Fibroblast of lung (primary cell): Measurements from ENCODE around the gene GGCT. TPM values are rescaled to one million over a fixed set of nuclear protein-coding genes. Genes with fewer than 3 reads are reported as not detected.
A peak's percentile ranks its signal among the peaks of the same experiment; 100 is the strongest.

Experiments
- DNase-seq, 2 donors: peaks; one replicate each; pipeline versions ENCODE4 v3.0.0 to v3.0.0-alpha.2; 2010; ENCODE audit warnings: low read depth in 2 of 2
- H2AFZ ChIP-seq: 2 replicates; pipeline ENCODE4 v1.5.1; 2012; ENCODE audit warnings: low read length, control low read depth, inconsistent platforms
- H3K27ac ChIP-seq: 2 replicates; pipeline ENCODE4 v1.5.1; 2011; ENCODE audit warnings: low read length, control low read depth; ENCODE audit not compliant: insufficient read depth
- H3K27me3 ChIP-seq: 2 replicates; pipeline ENCODE4 v1.5.1; 2011; ENCODE audit warnings: mild to moderate bottlenecking, low read length; ENCODE audit not compliant: control insufficient read depth, insufficient read depth
- H3K36me3 ChIP-seq: 2 replicates; pipeline ENCODE4 v1.5.1; 2011; ENCODE audit warnings: low read length; ENCODE audit not compliant: control insufficient read depth, insufficient read depth
- H3K4me1 ChIP-seq: 2 replicates; pipeline ENCODE4 v1.5.1; 2011; ENCODE audit warnings: low read length; ENCODE audit not compliant: control insufficient read depth, insufficient read depth; ENCODE audit errors: extremely low read depth
- H3K4me2 ChIP-seq: 2 replicates; pipeline ENCODE4 v1.5.1; 2011; ENCODE audit warnings: low read length, control low read depth; ENCODE audit not compliant: insufficient read depth; ENCODE audit errors: extremely low read depth
- H3K4me3 ChIP-seq, 4 experiments: fragments of 200-600 bp in 1 of 4; sonication (generic) in 1 of 4; replicated peaks in 1 of 4; 2 replicates each; pipeline ENCODE4 v1.5.1; 2011 to 2016; ENCODE audit warnings: low read length in 4 of 4, low read depth in 3 of 4, mild to moderate bottlenecking in 3 of 4, control low read depth in 2 of 4, inconsistent platforms in 1 of 4, mixed read lengths in 1 of 4; ENCODE audit not compliant: insufficient read depth in 1 of 4; ENCODE audit errors: control extremely low read depth in 1 of 4
- H3K79me2 ChIP-seq: 2 replicates; pipeline ENCODE4 v1.5.1; 2012; ENCODE audit warnings: mild to moderate bottlenecking, low read length, inconsistent platforms; ENCODE audit not compliant: control insufficient read depth, insufficient read depth
- H3K9ac ChIP-seq: 2 replicates; pipeline ENCODE4 v1.5.1; 2011; ENCODE audit warnings: mild to moderate bottlenecking, low read length, control low read depth; ENCODE audit not compliant: insufficient read depth
- H3K9me3 ChIP-seq: 2 replicates; pipeline ENCODE4 v1.5.1; 2012; ENCODE audit warnings: low read depth, low read length; ENCODE audit not compliant: control insufficient read depth, insufficient read depth
- H4K20me1 ChIP-seq: 2 replicates; pipeline ENCODE4 v1.5.1; 2011; ENCODE audit warnings: low read length; ENCODE audit not compliant: control insufficient read depth, insufficient read depth; ENCODE audit errors: extremely low read depth
- EZH2 ChIP-seq: IDR thresholded peaks from 2 replicates; pipeline ENCODE4 v1.5.1; 2012; ENCODE audit warnings: low read length, control low read depth, mild to moderate bottlenecking; ENCODE audit errors: missing control alignments
- polyA plus RNA-seq, 2 donors: library from polyadenylated mRNA; depleted of rRNA in 1 of 2; stranded (reverse) in 1 of 2; unstranded in 1 of 2; fragments of >200 nt; gene quantifications; 2 replicates each; pipeline ENCODE4 v1.2.1, GENCODE V29; 2011 to 2012; ENCODE audit warnings: missing spikeins in 1 of 2
- total RNA-seq: library from RNA; depleted of rRNA; stranded (reverse); fragments of >200 nt; gene quantifications from 2 replicates; pipeline ENCODE4 v1.2.1, GENCODE V29; 2014
- TF ChIP-seq, protein P1 (sequence below), 2 donors: IDR thresholded peaks in 1 of 2; conservative IDR thresholded peaks in 1 of 2; 1 replicate in 1 of 2; 2 replicates in 1 of 2; pipeline ENCODE4 v1.5.1; 2011 to 2012; ENCODE audit warnings: low read length in 2 of 2, control low read depth in 1 of 2, inconsistent platforms in 1 of 2, low read depth in 1 of 2, mild to moderate bottlenecking in 1 of 2

The GGCT gene
- total and polyA plus RNA-seq, 2 donors (not counting 1 experiment from before 2014, with no cell fraction given) = 21.6 to 24.6 TPM

DNA sequence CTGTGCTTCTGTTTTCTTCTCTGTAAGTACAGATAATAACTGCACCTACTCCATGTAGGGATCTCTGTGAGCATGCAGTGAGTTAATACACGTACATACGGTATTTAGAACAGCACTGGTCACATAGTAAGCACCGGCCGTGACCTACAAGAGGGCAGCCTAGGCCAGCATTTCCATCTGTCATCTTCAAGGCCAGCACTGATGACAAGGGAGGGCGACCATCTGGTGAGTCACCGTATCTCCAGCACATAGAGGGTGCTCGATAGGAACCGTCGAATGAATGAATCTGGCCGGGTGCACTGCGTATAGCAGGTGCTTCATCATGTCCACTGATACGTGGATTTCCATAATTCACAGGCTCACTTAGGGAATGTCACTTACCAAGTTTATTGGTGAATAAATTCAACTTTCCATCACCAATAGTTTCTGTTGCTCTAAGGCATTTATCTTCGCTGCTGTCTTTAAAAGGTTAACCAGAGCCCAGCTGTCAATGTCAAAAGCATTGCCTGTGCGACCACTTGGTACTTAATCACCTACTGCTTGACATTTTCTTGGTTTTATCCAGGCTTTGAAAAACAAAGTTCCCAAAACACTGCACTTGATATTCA lies 34.4 kb downstream of the GGCT start:
- peak overlapping the region in 2 of 4 experiments; percentile 18 to 23 for H3K4me3 ChIP-seq
- H3K36me3 ChIP-seq = no peaks in the 10 kb centered on the region
- DNase-seq = peak; percentile 76 to 83
- peaks cover 50% of the 10 kb centered on the region for H3K4me1 ChIP-seq
- no peak overlapping the region for H2AFZ ChIP-seq
- H3K27me3 ChIP-seq = no peaks in the 10 kb centered on the region
- TF ChIP-seq EZH2 = no peak
- TF ChIP-seq, protein P1, sequence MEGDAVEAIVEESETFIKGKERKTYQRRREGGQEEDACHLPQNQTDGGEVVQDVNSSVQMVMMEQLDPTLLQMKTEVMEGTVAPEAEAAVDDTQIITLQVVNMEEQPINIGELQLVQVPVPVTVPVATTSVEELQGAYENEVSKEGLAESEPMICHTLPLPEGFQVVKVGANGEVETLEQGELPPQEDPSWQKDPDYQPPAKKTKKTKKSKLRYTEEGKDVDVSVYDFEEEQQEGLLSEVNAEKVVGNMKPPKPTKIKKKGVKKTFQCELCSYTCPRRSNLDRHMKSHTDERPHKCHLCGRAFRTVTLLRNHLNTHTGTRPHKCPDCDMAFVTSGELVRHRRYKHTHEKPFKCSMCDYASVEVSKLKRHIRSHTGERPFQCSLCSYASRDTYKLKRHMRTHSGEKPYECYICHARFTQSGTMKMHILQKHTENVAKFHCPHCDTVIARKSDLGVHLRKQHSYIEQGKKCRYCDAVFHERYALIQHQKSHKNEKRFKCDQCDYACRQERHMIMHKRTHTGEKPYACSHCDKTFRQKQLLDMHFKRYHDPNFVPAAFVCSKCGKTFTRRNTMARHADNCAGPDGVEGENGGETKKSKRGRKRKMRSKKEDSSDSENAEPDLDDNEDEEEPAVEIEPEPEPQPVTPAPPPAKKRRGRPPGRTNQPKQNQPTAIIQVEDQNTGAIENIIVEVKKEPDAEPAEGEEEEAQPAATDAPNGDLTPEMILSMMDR (conservative IDR thresholded peaks at IDR 0.05 in 1 of 2, IDR thresholded peaks at IDR 0.05 in 1 of 2; ENCODE audit: low read depth in 1 of 2, low read length in 2 of 2) = no peak
- H3K27ac ChIP-seq = peak overlapping the region; percentile 89
- H3K4me2 ChIP-seq = peak overlapping the region; percentile 67
- H3K79me2 ChIP-seq = no peaks in the 10 kb centered on the region
- no peak overlapping the region for H3K9ac ChIP-seq
- H3K9me3 ChIP-seq = no peaks in the 10 kb centered on the region
- no peaks in the 10 kb centered on the region for H4K20me1 ChIP-seq

DNA sequence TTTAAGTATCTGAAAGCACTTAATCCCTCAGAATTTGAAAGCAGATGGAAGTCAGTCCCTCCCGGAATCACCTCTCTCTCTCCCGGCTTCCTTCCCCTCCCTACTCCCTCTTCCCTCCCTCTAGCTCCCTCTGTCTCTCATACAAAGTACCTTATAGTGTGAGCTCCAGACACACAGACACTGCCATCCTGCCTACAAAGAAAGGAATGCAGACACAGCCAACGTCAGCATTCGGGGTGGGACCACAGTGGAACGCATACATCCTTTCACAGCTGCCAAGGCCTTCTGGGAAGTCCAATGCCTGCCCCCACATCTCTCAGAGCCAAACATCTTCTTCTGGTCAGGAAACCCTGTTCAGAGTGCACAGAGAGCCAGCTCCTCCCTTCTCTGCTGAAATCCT lies 35.3 kb downstream of the GGCT start:
- Histone ChIP-seq H3K9ac (no peak overlapping the region), H3K9me3 (no peaks in the 10 kb centered on the region), H3K4me1 (peaks cover 52% of the 10 kb centered on the region), H4K20me1 (no peaks in the 10 kb centered on the region), H3K27ac (peak overlapping the region; percentile 89), H3K27me3 (no peaks in the 10 kb centered on the region), H3K4me3 (peak overlapping the region in 1 of 4 experiments; percentile 29), H3K79me2 (peaks cover 2% of the 10 kb centered on the region), H3K4me2 (peak overlapping the region; percentile 77), H3K36me3 (no peaks in the 10 kb centered on the region), H2AFZ (no peak overlapping the region)
- TF ChIP-seq, protein P1 (conservative IDR thresholded peaks at IDR 0.05 in 1 of 2, IDR thresholded peaks at IDR 0.05 in 1 of 2; ENCODE audit: low read depth in 1 of 2, low read length in 2 of 2) = peak; percentile 54 to 67
- TF ChIP-seq EZH2 = no peak
- peak; percentile 99 to 100 for DNase-seq

GRCh38 chr7:30468791-30469190 lies 35.8 kb downstream of the GGCT start:
- Histone ChIP-seq H3K9ac (no peak overlapping the region), H2AFZ (no peak overlapping the region), H3K36me3 (no peaks in the 10 kb centered on the region), H3K4me1 (peaks cover 52% of the 10 kb centered on the region), H3K4me2 (peak overlapping the region; percentile 77), H3K79me2 (peaks cover 2% of the 10 kb centered on the region), H3K4me3 (peak overlapping the region in 2 of 4 experiments; percentile 18 to 29), H3K27me3 (no peaks in the 10 kb centered on the region), H4K20me1 (no peaks in the 10 kb centered on the region), H3K27ac (peak overlapping the region; percentile 89), H3K9me3 (no peaks in the 10 kb centered on the region)
- DNase-seq = peak in 1 of 2 donors; percentile 67
- no peak for TF ChIP-seq EZH2
- TF ChIP-seq, protein P1 (conservative IDR thresholded peaks at IDR 0.05 in 1 of 2, IDR thresholded peaks at IDR 0.05 in 1 of 2; ENCODE audit: low read depth in 1 of 2, low read length in 2 of 2) = no peak
